DMS153 treated with DMSO at 0.1 percent for 48 hours (cell line): ENCODE data around the gene RAD9A.
A peak's percentile ranks its signal among the peaks of the same experiment; 100 is the strongest.
"Not testable (repeated sequence)": the region's sequence is repeated elsewhere in the genome, so short reads cannot be mapped to it uniquely, and the experiment has no call there.

Source experiments
- DNase-seq: peaks from one replicate; lab custom pipeline; 2025; ENCODE audit not compliant: unreplicated experiment; lab: John Stamatoyannopoulos, UW

Gene RAD9A

GRCh38 chr11:67421430-67422031, 29.7 kb downstream of the RAD9A start:
- no peak for DNase-seq

- DNase-seq, result no peak
These were observed 31.1 kb downstream of the RAD9A start for GRCh38 chr11:67422891-67423290.

GRCh38 chr11:67423466-67423865, 31.7 kb downstream of the RAD9A start:
- no peak for DNase-seq

GRCh38 chr11:67423891-67424613, 32.3 kb downstream of the RAD9A start:
- no peak for DNase-seq

- DNase-seq, result not testable (repeated sequence)
These were observed 35.6 kb downstream of the RAD9A start for GRCh38 chr11:67427364-67427859.

GRCh38 chr11:67428052-67429001, 36.5 kb downstream of the RAD9A start, which contains the start of gene RPS6KB2:
RPS6KB2 (plus strand) TSS chr11:67428494; CDS start chr11:67428546, 52 bp downstream.
- DNase-seq, result peak; percentile 92

GRCh38 chr11:67429038-67429668, 37.4 kb downstream of the RAD9A start:
- DNase-seq, result no peak

- DNase-seq, result no peak
These were observed 37.9 kb downstream of the RAD9A start for GRCh38 chr11:67429722-67430121.

GRCh38 chr11:67431346-67432249, 39.8 kb downstream of the RAD9A start:
- no peak for DNase-seq

- DNase-seq, result no peak
These were observed 41.0 kb downstream of the RAD9A start for GRCh38 chr11:67432655-67433349.

- DNase-seq, result no peak
These were observed 42.0 kb downstream of the RAD9A start for GRCh38 chr11:67433536-67434394.

GRCh38 chr11:67434395-67434881, 42.7 kb downstream of the RAD9A start:
- no peak for DNase-seq

- DNase-seq, result no peak
These were observed 43.4 kb downstream of the RAD9A start for GRCh38 chr11:67435031-67435726.

GRCh38 chr11:67435727-67436458, 44.1 kb downstream of the RAD9A start:
- no peak for DNase-seq

- no peak for DNase-seq
These were observed 44.8 kb downstream of the RAD9A start for GRCh38 chr11:67436459-67437081.

GRCh38 chr11:67437082-67437808, 45.5 kb downstream of the RAD9A start, which contains the start of gene PTPRCAP:
PTPRCAP (minus strand) TSS chr11:67437682; CDS start chr11:67437619, 63 bp downstream.
- no peak for DNase-seq
